ENCODE data around the gene SMPD2.

The SMPD2 gene

GRCh38 chr6:109486068-109486467, 45.5 kb downstream of the SMPD2 start:
- peak; percentile 11 to 18 for ATAC-seq

DNA sequence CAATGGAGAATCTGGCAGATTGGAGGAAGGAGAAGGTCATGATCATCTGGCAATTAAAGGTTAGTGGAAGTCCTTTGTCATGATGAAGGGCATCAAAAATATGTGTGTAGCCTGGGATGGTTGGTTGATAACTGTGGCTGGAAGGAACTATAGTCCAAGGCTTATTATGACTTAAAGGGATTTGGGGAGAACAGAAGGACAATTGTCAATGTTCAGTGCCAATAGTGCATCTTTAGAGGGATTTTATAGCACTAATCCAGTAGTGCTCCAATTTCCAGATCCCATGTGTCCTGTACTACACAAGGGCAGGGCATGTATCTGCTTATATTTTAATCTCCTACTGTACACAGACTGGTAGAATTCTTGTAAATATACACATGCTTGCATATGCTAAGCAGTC, 47.5 kb downstream of the SMPD2 start:
- no peak for ATAC-seq

DNA sequence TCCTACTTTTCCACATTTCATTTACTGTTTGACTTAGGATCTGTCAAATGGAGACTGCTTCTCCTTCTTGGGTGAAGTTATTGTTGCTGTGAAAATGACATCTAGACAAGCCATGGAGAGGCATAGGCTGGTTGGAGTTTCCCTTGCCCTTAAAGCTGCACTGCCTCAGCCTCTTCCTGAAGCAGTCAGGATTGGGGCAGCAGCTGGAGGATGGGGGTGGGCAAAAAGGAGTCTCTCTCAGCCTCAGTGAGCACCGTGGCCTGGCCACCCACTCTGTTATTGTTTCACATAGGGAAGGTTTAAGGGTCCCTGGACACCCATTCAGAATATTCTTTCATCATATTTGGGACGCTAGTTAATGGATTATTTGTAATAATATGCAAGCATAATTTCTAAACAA, 50.2 kb downstream of the SMPD2 start:
- no peak for ATAC-seq

DNA sequence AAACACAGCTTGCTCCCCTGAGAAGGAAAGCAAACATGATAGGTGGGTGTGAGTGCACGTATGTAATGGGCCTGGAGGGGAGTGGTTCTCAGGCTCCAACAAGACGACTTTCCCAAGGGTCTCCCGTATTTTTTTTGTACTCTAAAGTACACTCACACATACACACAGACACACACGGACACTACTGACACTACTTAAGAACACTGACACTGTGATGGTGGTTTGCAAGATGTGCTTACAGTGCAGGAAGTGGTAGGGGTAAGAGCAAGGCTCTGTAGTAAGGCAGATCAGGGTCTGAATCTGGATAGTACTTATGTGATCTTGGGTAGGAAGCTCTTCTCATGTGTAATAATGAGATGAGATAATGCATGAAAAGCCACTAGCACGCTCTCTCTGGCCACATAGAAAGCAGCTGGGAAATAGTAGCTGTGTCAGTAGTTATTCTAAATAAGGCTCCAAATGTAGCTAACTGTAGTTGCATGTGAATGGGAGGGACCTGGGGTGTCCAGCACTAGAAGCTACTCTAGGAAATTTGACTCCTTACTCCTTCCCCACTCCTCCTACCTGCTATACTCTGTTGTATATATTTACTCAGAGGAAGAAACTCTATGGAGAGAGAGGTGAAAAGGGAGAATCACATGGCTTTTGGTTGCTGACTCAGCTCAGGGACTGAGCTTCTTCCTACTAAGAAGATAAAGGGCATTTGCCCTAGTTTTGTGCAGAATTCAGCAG, 50.8 kb downstream of the SMPD2 start:
- peak; percentile 83 to 92 for ATAC-seq
